ENCODE data around the gene FOXRED2. TPM values are rescaled to one million over a fixed set of nuclear protein-coding genes. Genes with fewer than 3 reads are reported as not detected.

FOXRED2 gene
- total and polyA plus RNA-seq, 2 of the 4 experiments (the other 2 are of a cell fraction), result 1.6 to 4.0 TPM

- intact Hi-C loops (cut with micrococcal nuclease) (no loop called here), dilution Hi-C loops (cut with HindIII; ENCODE audit: low sequenced_read_pairs, unreplicated experiment) (no loop called here), in situ Hi-C loops (cut with MboI; ENCODE audit: low sequenced_read_pairs) (no loop called here)
- H3K18ac ChIP-seq (ENCODE audit: low read depth, low read length), result peak overlapping the region; percentile 32
- peak overlapping the region; percentile 95 for H2BK120ac ChIP-seq (ENCODE audit: low read depth, low read length)
- peak overlapping the region; percentile 95 for H4K91ac ChIP-seq (ENCODE audit: insufficient read depth, low read depth, low read length)
- H3K79me1 ChIP-seq (ENCODE audit: low read depth in 1 of 2, low read length in 2 of 2), result peaks cover 0 to 34% of the 10 kb centered on the region in 2 experiments; a peak in 3 of 4 replicates
- no peak overlapping the region for H2AK9ac ChIP-seq (replicated peaks; ENCODE audit: low read depth, low read length, poor library complexity)
- no CpG with 5 or more reads among the region's 8 CpGs for WGBS, 2 experiments (ENCODE audit: extremely low coverage in 2 of 2, insufficient read length in 1 of 2)
- H4K5ac ChIP-seq (ENCODE audit: low read depth, low read length), result peak overlapping the region; percentile 51
- H3K27me3 ChIP-seq (ENCODE audit: control insufficient read depth, insufficient read depth, low read length), result no peaks in the 10 kb centered on the region
- H3K56ac ChIP-seq (ENCODE audit: extremely low read depth, insufficient read depth, low read length), result peak overlapping the region; percentile 72; the same call in 1 of the 2 replicates
- H3K4me1 ChIP-seq (ENCODE audit: control insufficient read depth, insufficient read depth, low read length), result peaks cover 18% of the 10 kb centered on the region
- peak overlapping the region; percentile 78 for H3K14ac ChIP-seq (replicated peaks; ENCODE audit: low read depth, low read length)
- peak overlapping the region; percentile 96 for H2AK5ac ChIP-seq (ENCODE audit: low read depth, low read length)
- ChIA-PET CTCF (no interaction called here), POLR2A (ENCODE audit: unreplicated experiment) (no interaction called here)
- no peak for TF ChIP-seq RFX5 (IDR thresholded peaks at IDR 0.05; ENCODE audit: low read depth, low read length)
- no peak for TF ChIP-seq ELK1 (IDR thresholded peaks at IDR 0.05; ENCODE audit: borderline replicate concordance, low read depth, low read length)
- no peaks in the 10 kb centered on the region; the same call in none of the 2 replicates for H4K20me1 ChIP-seq (ENCODE audit: insufficient read depth, low read length)
- H3K9me1 ChIP-seq (ENCODE audit: insufficient read depth, low read length), result peaks cover 7% of the 10 kb centered on the region
- no peak overlapping the region for H3K4me3 ChIP-seq (ENCODE audit: insufficient read depth, low read depth, low read length)
- H3K4me2 ChIP-seq (ENCODE audit: low read depth, low read length), result no peak overlapping the region
- H3K27ac ChIP-seq (ENCODE audit: insufficient read depth, low read length), result no peak overlapping the region; the same call in none of the 2 replicates
- peak overlapping the region; percentile 92 for H2BK15ac ChIP-seq (ENCODE audit: low read depth, low read length)
- H2BK5ac ChIP-seq (ENCODE audit: low read depth, low read length, poor library complexity, severe bottlenecking), result peak overlapping the region; percentile 5
- ATAC-seq (ENCODE audit: low read depth), result no peak
- H3K9me3 ChIP-seq (ENCODE audit: control insufficient read depth, insufficient read depth, low read length), result peaks cover 2% of the 10 kb centered on the region; the same call in 1 of the 2 replicates
- H2AFZ ChIP-seq (replicated peaks; ENCODE audit: low read length, poor library complexity), result peak overlapping the region; percentile 61
- H3K9ac ChIP-seq (ENCODE audit: low read depth, low read length), result no peak overlapping the region; the same call in 1 of the 2 replicates
- H4K8ac ChIP-seq (ENCODE audit: low read depth in 2 of 2, low read length in 2 of 2), result peak overlapping the region; percentile 22 to 86; a peak in 3 of 4 replicates
- BruUV-seq (replicated peaks), result no TSS peak
- no peaks in the 10 kb centered on the region for H3K36me3 ChIP-seq (ENCODE audit: control insufficient read depth, insufficient read depth, low read length)
- H2BK20ac ChIP-seq (ENCODE audit: low read depth, low read length), result peak overlapping the region; percentile 97
- peak overlapping the region; percentile 74; the same call in 1 of the 2 replicates for H3K23ac ChIP-seq (ENCODE audit: low read depth, low read length)
- peak overlapping the region; percentile 96 for H3K4ac ChIP-seq (ENCODE audit: low read depth, low read length)
- DNase-seq, result no peak
Observed at GRCh38 chr22:36440429-36441002, 66.3 kb downstream of the FOXRED2 start.
